IPS DF 4.7 (cell line): Measurements from ENCODE around the gene IFNA1.
"Not testable (repeated sequence)": the region's sequence is repeated elsewhere in the genome, so short reads cannot be mapped to it uniquely, and the experiment has no call there.

Source experiments
- DNase-seq: peaks from one replicate; pipeline ENCODE4 v3.0.0-alpha.2; 2013; ENCODE audit warnings: low spot score; ENCODE audit errors: extremely low read depth

The IFNA1 gene

GRCh38 chr9:21440139-21440538, at the start of gene IFNA1:
IFNA1 (plus strand) TSS chr9:21440439; CDS start chr9:21440508, 69 bp downstream.
- no peak for DNase-seq

- DNase-seq, result no peak
Measured at GRCh38 chr9:21392270-21392669, 48.0 kb upstream of the IFNA1 start.

GRCh38 chr9:21395778-21396717, 44.2 kb upstream of the IFNA1 start:
- no peak for DNase-seq

- no peak for DNase-seq
Measured at GRCh38 chr9:21398955-21399489, 41.2 kb upstream of the IFNA1 start.

GRCh38 chr9:21399956-21400355, 40.3 kb upstream of the IFNA1 start:
- no peak for DNase-seq

- DNase-seq, result no peak
Measured at GRCh38 chr9:21402386-21403251, 37.6 kb upstream of the IFNA1 start.

DNA sequence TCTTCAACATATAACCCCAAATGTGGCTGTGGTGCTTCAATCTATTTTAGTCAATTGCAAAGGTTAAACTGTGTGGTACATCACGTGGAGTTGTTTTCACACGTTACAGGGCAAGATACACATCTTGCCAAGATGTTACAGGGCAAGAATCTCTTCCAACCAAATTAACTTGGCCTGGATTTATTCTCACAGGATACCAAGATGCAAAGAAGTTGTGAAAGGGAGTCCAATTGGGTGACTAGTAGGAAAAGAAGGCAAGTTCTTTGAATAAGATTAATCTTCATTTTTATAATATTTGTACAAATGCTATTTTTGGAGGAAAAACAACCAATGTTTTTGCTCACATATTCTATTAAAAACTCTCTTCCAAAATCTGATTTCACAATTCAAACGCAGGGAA, 36.1 kb upstream of the IFNA1 start:
- no peak for DNase-seq

- no peak for DNase-seq
Measured at GRCh38 chr9:21408817-21409216, 31.4 kb upstream of the IFNA1 start, which contains the start of gene IFNA8. IFNA8 (plus strand) TSS chr9:21409117; CDS start chr9:21409177, 60 bp downstream.

DNA sequence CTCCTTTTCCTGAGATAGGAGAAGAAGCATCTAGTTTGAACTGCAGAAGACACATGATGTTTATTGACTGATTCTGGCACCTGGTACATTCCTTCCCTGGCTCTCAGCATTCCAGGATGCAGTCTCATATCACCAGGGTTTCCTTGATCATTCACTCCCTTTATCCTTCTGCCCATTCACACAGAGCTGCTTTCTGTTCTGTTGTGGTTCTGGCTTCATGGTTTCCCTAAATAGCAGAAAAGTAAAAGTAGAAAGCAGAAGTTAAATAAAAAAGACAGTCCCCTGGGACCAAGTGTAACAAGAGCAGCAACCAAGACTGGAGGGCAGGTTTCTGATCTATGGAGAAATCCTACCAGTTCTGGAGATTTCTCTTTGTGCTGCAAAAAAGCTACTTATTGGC, 28.1 kb upstream of the IFNA1 start:
- no peak for DNase-seq

GRCh38 chr9:21413151-21413550, 27.1 kb upstream of the IFNA1 start:
- DNase-seq, result no peak

DNA sequence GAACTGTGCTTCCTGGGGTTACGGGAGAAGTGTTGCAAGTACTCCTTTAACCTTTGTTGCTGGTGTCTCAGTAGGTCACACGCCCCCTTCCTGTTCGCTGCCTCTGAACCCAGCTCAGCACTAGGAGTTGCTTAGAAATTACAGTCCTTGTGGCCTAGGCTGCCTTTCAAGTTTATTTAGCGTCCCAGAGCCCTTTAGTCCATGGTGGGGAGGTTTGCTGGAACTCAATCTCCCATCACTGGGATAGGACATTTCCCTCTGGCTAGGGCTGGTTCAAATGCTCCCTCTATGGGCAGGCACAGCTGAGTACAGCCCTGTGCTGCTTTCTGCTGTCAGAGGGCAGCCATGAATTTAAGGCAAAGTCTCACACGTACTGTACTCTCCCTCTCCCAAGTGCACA, 26.6 kb upstream of the IFNA1 start:
- no peak for DNase-seq

DNA sequence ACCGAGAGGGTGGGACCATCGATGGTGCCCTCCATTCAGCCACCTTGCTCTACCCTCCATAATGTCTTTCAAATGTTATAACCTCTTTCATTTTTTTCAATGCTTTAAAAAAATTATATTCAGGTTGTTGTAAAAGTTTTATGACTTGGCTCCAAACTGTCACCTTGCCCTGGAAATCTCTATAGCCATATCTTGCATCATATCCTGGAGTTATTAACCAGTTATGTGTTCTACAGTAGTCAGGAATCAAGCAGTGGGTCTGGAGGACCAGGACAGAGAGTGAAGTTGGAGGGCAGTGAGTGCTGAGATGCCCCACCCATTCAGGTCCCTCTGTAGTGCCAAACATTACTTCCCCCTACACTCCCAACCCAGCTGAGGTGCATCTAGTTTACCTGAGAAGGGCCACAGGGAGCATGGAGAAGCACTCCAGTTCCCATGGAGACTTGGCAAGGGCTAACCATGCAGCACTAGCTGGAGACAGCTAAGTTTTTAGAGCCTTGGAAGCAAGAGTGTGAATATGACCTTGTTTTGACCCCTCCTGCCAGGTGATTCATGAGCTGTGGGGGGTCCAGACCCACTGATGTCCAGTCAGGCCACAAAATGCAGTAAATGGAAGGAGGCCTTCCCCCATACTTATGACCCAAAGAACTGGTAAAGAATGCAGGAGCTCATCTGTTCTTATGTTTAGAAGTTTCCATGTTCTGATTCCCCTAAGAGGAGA, 25.9 kb upstream of the IFNA1 start:
- DNase-seq, result no peak

DNA sequence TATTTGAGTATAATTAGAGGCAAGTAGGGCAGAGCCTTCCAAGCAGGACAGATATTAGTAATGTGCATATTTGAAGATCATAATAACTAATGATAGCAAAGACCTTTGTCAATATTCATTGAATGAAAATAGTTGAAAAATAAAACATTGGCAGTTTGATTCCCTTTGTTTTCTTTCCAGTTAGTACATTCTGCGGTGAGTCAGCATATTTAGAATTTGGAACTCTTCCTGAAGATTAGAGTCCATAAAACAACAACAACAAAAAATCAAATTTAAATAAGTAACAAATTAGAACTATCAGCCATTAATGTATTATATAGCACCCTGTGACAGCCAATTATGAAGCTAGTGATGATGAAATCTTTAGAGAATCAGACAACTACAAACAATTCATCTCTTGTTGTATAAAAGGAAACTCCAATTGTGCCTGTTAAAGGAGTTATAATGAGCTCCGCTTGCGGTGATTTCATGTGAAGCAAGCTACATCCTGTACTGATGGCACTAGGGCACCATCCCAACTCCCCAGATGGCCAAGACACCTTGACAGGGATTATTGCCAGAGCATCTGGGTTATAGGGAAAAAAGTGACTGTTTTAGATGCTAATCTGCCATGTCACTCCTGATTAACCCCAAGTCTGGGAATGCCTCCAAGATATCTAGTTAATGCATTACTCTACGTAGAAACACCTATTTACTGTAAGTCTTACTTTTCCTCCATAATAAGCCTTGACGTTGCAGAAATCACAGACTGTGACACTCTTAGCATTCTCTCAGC, 24.6 kb upstream of the IFNA1 start:
- no peak for DNase-seq

DNA sequence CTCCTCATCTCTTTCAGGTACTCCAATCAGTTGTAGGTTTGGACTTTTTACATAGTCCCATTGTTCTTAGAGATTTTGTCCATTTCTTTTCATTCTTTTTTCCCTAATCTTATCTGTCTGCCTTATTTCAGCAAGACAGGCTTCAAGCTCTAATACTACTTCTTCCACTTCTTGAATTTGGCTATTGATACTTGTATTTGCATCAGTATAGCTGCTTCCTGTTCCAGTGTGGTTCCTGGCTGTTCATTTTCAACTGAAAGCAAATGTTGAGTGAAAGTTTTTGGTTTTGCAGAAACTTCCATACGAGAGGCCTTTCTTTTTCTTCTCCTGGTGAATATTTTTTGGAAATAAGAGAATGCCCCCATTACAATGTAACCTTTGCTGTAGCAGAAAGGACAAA, 12.0 kb upstream of the IFNA1 start:
- DNase-seq, result no peak

- DNase-seq, result no peak
Measured at GRCh38 chr9:21429191-21429590, 11.0 kb upstream of the IFNA1 start.

- no peak for DNase-seq
Measured at GRCh38 chr9:21432672-21433425, 7.4 kb upstream of the IFNA1 start.

GRCh38 chr9:21434202-21435014, 5.8 kb upstream of the IFNA1 start:
- peak; percentile 46 for DNase-seq

DNA sequence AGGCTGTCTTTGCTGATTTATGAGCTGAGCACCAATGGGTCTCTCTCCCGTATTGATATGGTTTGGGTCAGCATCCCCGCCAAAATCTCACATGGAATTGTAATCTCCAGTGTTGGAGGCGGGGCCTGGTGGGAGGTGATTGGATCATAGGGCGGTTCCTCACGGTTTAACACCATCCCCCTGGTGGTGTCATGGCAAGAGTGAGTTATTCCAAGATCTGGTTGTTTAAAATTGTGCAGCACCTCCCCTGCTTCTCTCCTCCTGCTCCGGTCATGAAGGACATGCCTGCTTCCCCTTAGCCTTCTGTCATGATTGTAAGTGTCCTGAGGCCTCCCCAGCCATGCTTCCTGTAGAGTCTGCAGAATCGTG, 5.2 kb upstream of the IFNA1 start:
- not testable (repeated sequence) for DNase-seq
